Measurements from ENCODE around the gene CAPN12. TPM values are rescaled to one million over a fixed set of nuclear protein-coding genes. Genes with fewer than 3 reads are reported as not detected.

The CAPN12 gene
- total and polyA plus RNA-seq, 10 of the 15 experiments (the other 5 are each of a cell fraction or from before 2014, with no cell fraction given): 0.64 to 4.6 (median 2.0) TPM

DNA sequence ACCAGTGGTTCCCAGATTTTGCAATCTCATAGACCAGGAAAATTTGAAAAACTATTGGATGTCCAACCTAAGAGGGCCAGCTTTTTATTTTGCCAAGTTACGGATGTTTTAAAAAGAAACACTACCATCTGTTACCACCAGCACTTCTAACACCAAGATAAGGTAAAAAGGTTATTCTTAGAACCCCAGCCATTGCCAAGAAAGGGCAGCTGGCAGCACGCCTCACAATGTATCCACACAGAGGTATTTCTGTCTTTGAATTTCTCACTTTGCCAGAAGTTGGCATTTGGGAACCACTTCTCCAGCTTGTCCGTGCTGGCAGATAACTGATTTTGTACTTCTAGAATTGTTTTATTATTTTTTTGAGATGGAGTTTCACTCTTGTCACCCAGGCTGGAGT is 28.7 kb downstream of the CAPN12 start:
- no TSS peak for BruUV-seq (replicated peaks)
- DNase-seq (ENCODE audit: low read depth, low spot score) (no peak), ATAC-seq (no peak), FAIRE-seq (no peak)
- Histone ChIP-seq H3K79me2 (ENCODE audit: control insufficient read depth, insufficient read depth, low read length) (no peaks in the 10 kb centered on the region), H3K4me2 (ENCODE audit: control insufficient read depth, insufficient read depth) (no peak overlapping the region), H2AFZ (ENCODE audit: control insufficient read depth, low read depth, low read length) (no peak overlapping the region), H3K4me1 (ENCODE audit: control insufficient read depth, insufficient read depth, low read length) (no peaks in the 10 kb centered on the region), H4K20me1 (ENCODE audit: control insufficient read depth, insufficient read depth) (no peaks in the 10 kb centered on the region), H3K9ac (ENCODE audit: control insufficient read depth, insufficient read depth, low read length) (no peak overlapping the region), H3K27me3 (replicated peaks in 1 of 2; ENCODE audit: control insufficient read depth in 2 of 2, insufficient read depth in 2 of 2, low read length in 1 of 2) (no peaks in the 10 kb centered on the region), H3K36me3 (ENCODE audit: control insufficient read depth in 2 of 2, insufficient read depth in 2 of 2, low read length in 1 of 2) (peaks cover 15 to 40% of the 10 kb centered on the region in 2 experiments), H3K4me3 (no peak overlapping the region), H3K27ac (ENCODE audit: control insufficient read depth, insufficient read depth) (no peak overlapping the region), H3K9me3 (replicated peaks; ENCODE audit: control insufficient read depth, insufficient read depth, low read length) (no peaks in the 10 kb centered on the region)
- CTCF ChIA-PET: interaction anchor here (0.8 kb wide), 1 partner anchor 16 kb away, joined by 3 read pairs; no protein-coding TSS in a partner anchor
- intact Hi-C loops (cut with micrococcal nuclease; ENCODE audit: unreplicated experiment): no loop called here
- POLR2A ChIA-PET: no interaction called here
- in situ Hi-C loops (cut with MboI): no loop called here
- SMC1A ChIA-PET (ENCODE audit: uncharacterized antibody, unreplicated experiment): no interaction called here
- 100% methylated on average over 3 of the region's 3 CpGs for WGBS (ENCODE audit: insufficient coverage, insufficient replicate concordance, low lambda C conversion rate, missing lambda C conversion rate)
- RAD21 ChIA-PET (ENCODE audit: unreplicated experiment): no interaction called here
- TF ChIP-seq, protein P1, sequence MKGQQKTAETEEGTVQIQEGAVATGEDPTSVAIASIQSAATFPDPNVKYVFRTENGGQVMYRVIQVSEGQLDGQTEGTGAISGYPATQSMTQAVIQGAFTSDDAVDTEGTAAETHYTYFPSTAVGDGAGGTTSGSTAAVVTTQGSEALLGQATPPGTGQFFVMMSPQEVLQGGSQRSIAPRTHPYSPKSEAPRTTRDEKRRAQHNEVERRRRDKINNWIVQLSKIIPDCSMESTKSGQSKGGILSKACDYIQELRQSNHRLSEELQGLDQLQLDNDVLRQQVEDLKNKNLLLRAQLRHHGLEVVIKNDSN (IDR thresholded peaks at IDR 0.05; ENCODE audit: borderline replicate concordance, extremely low read length, insufficient read depth, low read depth, low read length): no peak
- TF ChIP-seq KAT2A (conservative IDR thresholded peaks at IDR 0.05; ENCODE audit: control insufficient read depth, low read depth, low read length) (no peak), LARP7 (IDR thresholded peaks at IDR 0.05) (no peak), MEF2A (IDR thresholded peaks at IDR 0.05; ENCODE audit: insufficient read depth, low read depth, low read length) (no peak), CEBPB (IDR thresholded peaks at IDR 0.05; ENCODE audit: borderline replicate concordance in 1 of 2, low read depth in 2 of 2, low read length in 2 of 2) (no peak), BCL11A (IDR thresholded peaks at IDR 0.05; ENCODE audit: low read depth, low read length) (no peak)
- TF ChIP-seq, protein P2, sequence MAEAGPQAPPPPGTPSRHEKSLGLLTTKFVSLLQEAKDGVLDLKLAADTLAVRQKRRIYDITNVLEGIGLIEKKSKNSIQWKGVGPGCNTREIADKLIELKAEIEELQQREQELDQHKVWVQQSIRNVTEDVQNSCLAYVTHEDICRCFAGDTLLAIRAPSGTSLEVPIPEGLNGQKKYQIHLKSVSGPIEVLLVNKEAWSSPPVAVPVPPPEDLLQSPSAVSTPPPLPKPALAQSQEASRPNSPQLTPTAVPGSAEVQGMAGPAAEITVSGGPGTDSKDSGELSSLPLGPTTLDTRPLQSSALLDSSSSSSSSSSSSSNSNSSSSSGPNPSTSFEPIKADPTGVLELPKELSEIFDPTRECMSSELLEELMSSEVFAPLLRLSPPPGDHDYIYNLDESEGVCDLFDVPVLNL (IDR thresholded peaks at IDR 0.05; ENCODE audit: low read depth, low read length): no peak
- TF ChIP-seq, protein P3, sequence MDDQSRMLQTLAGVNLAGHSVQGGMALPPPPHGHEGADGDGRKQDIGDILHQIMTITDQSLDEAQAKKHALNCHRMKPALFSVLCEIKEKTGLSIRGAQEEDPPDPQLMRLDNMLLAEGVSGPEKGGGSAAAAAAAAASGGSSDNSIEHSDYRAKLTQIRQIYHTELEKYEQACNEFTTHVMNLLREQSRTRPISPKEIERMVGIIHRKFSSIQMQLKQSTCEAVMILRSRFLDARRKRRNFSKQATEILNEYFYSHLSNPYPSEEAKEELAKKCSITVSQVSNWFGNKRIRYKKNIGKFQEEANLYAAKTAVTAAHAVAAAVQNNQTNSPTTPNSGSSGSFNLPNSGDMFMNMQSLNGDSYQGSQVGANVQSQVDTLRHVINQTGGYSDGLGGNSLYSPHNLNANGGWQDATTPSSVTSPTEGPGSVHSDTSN (IDR thresholded peaks at IDR 0.05; ENCODE audit: insufficient replicate concordance, low read depth, low read length): no peak
- TF ChIP-seq, protein P4, sequence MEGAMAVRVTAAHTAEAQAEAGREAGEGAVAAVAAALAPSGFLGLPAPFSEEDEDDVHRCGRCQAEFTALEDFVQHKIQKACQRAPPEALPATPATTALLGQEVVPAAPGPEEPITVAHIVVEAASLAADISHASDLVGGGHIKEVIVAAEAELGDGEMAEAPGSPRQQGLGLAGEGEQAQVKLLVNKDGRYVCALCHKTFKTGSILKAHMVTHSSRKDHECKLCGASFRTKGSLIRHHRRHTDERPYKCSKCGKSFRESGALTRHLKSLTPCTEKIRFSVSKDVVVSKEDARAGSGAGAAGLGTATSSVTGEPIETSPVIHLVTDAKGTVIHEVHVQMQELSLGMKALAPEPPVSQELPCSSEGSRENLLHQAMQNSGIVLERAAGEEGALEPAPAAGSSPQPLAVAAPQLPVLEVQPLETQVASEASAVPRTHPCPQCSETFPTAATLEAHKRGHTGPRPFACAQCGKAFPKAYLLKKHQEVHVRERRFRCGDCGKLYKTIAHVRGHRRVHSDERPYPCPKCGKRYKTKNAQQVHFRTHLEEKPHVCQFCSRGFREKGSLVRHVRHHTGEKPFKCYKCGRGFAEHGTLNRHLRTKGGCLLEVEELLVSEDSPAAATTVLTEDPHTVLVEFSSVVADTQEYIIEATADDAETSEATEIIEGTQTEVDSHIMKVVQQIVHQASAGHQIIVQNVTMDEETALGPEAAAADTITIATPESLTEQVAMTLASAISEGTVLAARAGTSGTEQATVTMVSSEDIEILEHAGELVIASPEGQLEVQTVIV (IDR thresholded peaks at IDR 0.05; ENCODE audit: borderline replicate concordance, partially characterized antibody): no peak
- TF ChIP-seq, protein P5, sequence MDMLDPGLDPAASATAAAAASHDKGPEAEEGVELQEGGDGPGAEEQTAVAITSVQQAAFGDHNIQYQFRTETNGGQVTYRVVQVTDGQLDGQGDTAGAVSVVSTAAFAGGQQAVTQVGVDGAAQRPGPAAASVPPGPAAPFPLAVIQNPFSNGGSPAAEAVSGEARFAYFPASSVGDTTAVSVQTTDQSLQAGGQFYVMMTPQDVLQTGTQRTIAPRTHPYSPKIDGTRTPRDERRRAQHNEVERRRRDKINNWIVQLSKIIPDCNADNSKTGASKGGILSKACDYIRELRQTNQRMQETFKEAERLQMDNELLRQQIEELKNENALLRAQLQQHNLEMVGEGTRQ (IDR thresholded peaks at IDR 0.05; ENCODE audit: borderline replicate concordance, low read depth, low read length): no peak

All from GM12878 (cell line).